GM12864 (cell line): ENCODE data around the gene CASKIN1.

Experiments
- DNase-seq: peaks from one replicate; pipeline ENCODE4 v3.0.0-alpha.2; 2011; ENCODE audit warnings: low read depth
- H3K4me3 ChIP-seq: 2 replicates; pipeline ENCODE4 v1.5.1; 2011; ENCODE audit warnings: mild to moderate bottlenecking, low read depth, low read length, control low read depth
- TF ChIP-seq, protein P1 (sequence below): IDR thresholded peaks from 2 replicates; pipeline ENCODE4 v1.5.1; 2011; ENCODE audit warnings: low read depth, mild to moderate bottlenecking, moderate library complexity, low read length, control low read depth, inconsistent platforms; ENCODE audit errors: missing control alignments

The CASKIN1 gene

GRCh38 chr16:2165861-2166260 is 30.5 kb downstream of the CASKIN1 start:
- no peak for DNase-seq
- H3K4me3 ChIP-seq, result no peak overlapping the region
- TF ChIP-seq, protein P1, sequence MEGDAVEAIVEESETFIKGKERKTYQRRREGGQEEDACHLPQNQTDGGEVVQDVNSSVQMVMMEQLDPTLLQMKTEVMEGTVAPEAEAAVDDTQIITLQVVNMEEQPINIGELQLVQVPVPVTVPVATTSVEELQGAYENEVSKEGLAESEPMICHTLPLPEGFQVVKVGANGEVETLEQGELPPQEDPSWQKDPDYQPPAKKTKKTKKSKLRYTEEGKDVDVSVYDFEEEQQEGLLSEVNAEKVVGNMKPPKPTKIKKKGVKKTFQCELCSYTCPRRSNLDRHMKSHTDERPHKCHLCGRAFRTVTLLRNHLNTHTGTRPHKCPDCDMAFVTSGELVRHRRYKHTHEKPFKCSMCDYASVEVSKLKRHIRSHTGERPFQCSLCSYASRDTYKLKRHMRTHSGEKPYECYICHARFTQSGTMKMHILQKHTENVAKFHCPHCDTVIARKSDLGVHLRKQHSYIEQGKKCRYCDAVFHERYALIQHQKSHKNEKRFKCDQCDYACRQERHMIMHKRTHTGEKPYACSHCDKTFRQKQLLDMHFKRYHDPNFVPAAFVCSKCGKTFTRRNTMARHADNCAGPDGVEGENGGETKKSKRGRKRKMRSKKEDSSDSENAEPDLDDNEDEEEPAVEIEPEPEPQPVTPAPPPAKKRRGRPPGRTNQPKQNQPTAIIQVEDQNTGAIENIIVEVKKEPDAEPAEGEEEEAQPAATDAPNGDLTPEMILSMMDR, result no peak

GRCh38 chr16:2163211-2163881 is 33.1 kb downstream of the CASKIN1 start:
- TF ChIP-seq, protein P1, result no peak
- H3K4me3 ChIP-seq, result no peak overlapping the region
- no peak for DNase-seq

- H3K4me3 ChIP-seq, result no peak overlapping the region
- DNase-seq, result no peak
- TF ChIP-seq, protein P1, result no peak
These were observed 33.7 kb downstream of the CASKIN1 start for GRCh38 chr16:2162676-2163118.

- DNase-seq, result no peak
- no peak overlapping the region for H3K4me3 ChIP-seq
- TF ChIP-seq, protein P1, result no peak
These were observed 34.5 kb downstream of the CASKIN1 start for GRCh38 chr16:2161911-2162310.

- TF ChIP-seq, protein P1, result no peak
- no peak for DNase-seq
- H3K4me3 ChIP-seq, result peak overlapping the region; percentile 34
These were observed 35.4 kb downstream of the CASKIN1 start for GRCh38 chr16:2160915-2161551.

DNA sequence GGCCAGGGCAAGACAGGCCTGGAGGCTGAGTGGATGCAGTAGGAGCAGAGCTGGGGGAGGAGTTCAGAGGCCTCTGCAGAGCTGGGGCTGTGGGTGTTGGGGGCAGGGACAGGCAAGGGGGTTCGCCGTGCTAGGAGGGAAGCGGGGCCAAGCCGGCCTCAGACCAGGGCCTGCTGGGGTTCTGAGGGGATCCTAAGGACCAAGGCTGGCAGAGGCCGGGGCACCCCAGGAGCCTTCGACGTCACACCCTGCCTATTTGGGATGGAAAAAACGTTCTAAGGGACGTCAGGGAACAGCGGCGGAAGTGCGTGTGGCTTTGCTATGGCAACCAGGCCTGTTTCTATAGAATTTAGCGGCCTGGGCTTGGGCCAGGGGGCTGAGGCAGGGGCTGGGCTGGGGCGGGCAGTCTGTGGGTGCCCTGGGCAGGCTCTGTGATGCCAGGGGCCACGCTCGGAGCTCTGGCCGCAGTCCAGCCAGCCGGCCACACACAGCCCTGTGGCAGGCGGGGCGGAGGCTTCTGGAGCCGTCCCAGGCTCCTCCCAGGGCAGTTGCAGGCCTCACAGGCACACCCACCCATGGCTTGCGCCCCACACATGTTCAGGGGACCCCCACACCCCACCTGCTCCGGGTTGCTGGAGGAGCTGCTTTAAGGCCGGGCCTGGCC is 37.1 kb downstream of the CASKIN1 start:
- peak overlapping the region; percentile 49 for H3K4me3 ChIP-seq
- TF ChIP-seq, protein P1, result no peak
- DNase-seq, result no peak
